ENCODE measurements around the gene CDC45. TPM values are rescaled to one million over a fixed set of nuclear protein-coding genes. Genes with fewer than 3 reads are reported as not detected.

Gene CDC45
- total and polyA plus RNA-seq, 4 experiments from 2014 or later: 0.53 to 0.64 (median 0.57) TPM; not detected in 1

Other genes starting within 250 kb of the CDC45 start
- 1 to 10 TPM in 1 of 2 experiments, under 1 TPM in 1; 0.80 to 1.7 TPM for gene CLTCL1, start 188.2 kb upstream of the CDC45 start, total RNA-seq
- gene CLTCL1, start 188.2 kb upstream of the CDC45 start, polyA plus RNA-seq: not detected
- gene HIRA, start 48.2 kb upstream of the CDC45 start, total RNA-seq: 10 to 100 TPM; 27.3 to 30.8 TPM
- 1 to 10 TPM; 1.4 to 7.9 TPM for gene HIRA, start 48.2 kb upstream of the CDC45 start, polyA plus RNA-seq
- 10 to 100 TPM; 16.2 to 16.8 TPM for gene MRPL40, start 47.4 kb upstream of the CDC45 start, total RNA-seq
- gene MRPL40, start 47.4 kb upstream of the CDC45 start, polyA plus RNA-seq: 10 to 100 TPM; 56.1 to 79.3 TPM
- gene C22orf39, start 32.2 kb upstream of the CDC45 start, total RNA-seq: 10 to 100 TPM; 40.5 TPM
- gene C22orf39, start 32.2 kb upstream of the CDC45 start, polyA plus RNA-seq: 10 to 100 TPM; 57.3 to 58.3 TPM
- 10 to 100 TPM; 42.0 to 48.7 TPM for gene UFD1, start 727 bp upstream of the CDC45 start, total RNA-seq
- gene UFD1, start 727 bp upstream of the CDC45 start, polyA plus RNA-seq: 100 to 1,000 TPM in 1 of 2 donors, 10 to 100 TPM in 1; 81.3 to 126 TPM
- not detected for gene CLDN5, start 44.5 kb downstream of the CDC45 start, total RNA-seq
- under 1 TPM; 0.18 to 0.72 TPM for gene CLDN5, start 44.5 kb downstream of the CDC45 start, polyA plus RNA-seq
- gene SEPTIN5, start 234.6 kb downstream of the CDC45 start, total RNA-seq: not detected
- not detected for gene SEPTIN5, start 234.6 kb downstream of the CDC45 start, polyA plus RNA-seq
- gene GP1BB, start 243.6 kb downstream of the CDC45 start, total RNA-seq: not detected
- gene GP1BB, start 243.6 kb downstream of the CDC45 start, polyA plus RNA-seq: not detected